Activated CD4-positive, alpha-beta T cell treated with anti-CD3 and anti-CD28 coated beads, Interleukin-2, amount 50 U/mL, for 1 hour (primary cell): ENCODE measurements around the gene TP53TG3D.
"Not testable (repeated sequence)": the region's sequence is repeated elsewhere in the genome, so short reads cannot be mapped to it uniquely, and the experiment has no call there.

Experiments used
- DNase-seq: peaks from one replicate; pipeline ENCODE4 v3.0.0-alpha.2; 2020

The TP53TG3D gene

GRCh38 chr16:32252986-32253385 is at the start of gene TP53TG3D:
Gene TP53TG3D (plus strand): TSS chr16:32253286. CDS start chr16:32253354, 68 bp downstream.
- DNase-seq: not testable (repeated sequence)

- DNase-seq: peak; percentile 9
These were observed 421 bp downstream of the TP53TG3D start for GRCh38 chr16:32253507-32253906.

- not testable (repeated sequence) for DNase-seq
These were observed 8.4 kb downstream of the TP53TG3D start for GRCh38 chr16:32261526-32261925.

- DNase-seq: not testable (repeated sequence)
These were observed 10.5 kb downstream of the TP53TG3D start for GRCh38 chr16:32263552-32263951.

GRCh38 chr16:32281910-32282309 is 28.8 kb downstream of the TP53TG3D start:
- DNase-seq: not testable (repeated sequence)

- not testable (repeated sequence) for DNase-seq
These were observed 29.9 kb downstream of the TP53TG3D start for GRCh38 chr16:32283024-32283423.

GRCh38 chr16:32283917-32284495 is 30.9 kb downstream of the TP53TG3D start:
- not testable (repeated sequence) for DNase-seq

- DNase-seq: not testable (repeated sequence)
These were observed 32.0 kb downstream of the TP53TG3D start for GRCh38 chr16:32284800-32285796.

- not testable (repeated sequence) for DNase-seq
These were observed 33.1 kb downstream of the TP53TG3D start for GRCh38 chr16:32286193-32286592.

GRCh38 chr16:32287743-32288142 is 34.7 kb downstream of the TP53TG3D start:
- DNase-seq: not testable (repeated sequence)

- not testable (repeated sequence) for DNase-seq
These were observed 36.1 kb downstream of the TP53TG3D start for GRCh38 chr16:32289197-32289596.

GRCh38 chr16:32302776-32303175 is 49.7 kb downstream of the TP53TG3D start:
- DNase-seq: not testable (repeated sequence)
